PC-3 (cell line): Measurements from ENCODE around the gene DNASE2. TPM values are rescaled to one million over a fixed set of nuclear protein-coding genes. Genes with fewer than 3 reads are reported as not detected.

Source experiments
- ATAC-seq: fragments of 200-7000 bp; cut with Tn5 transposase; 2 replicates; pipeline ENCODE4 v1.9.1; 2020; ENCODE audit warnings: mild to moderate bottlenecking, moderate library complexity
- BruUV-seq: library from RNA; stranded (reverse); fragments of 400-500 nt; replicated peaks from 2 replicates; lab custom pipeline; 2021; lab: Mats Ljungman, UMichigan
- CTCF ChIA-PET: fragments of 300-600 bp; sonication (Branson Sonifier 250); formaldehyde crosslinking; loops from one replicate; lab custom pipeline; 2022; ENCODE audit warnings: antibody characterized with exemption; lab: Charles Lee
- POLR2A ChIA-PET: fragments of 300-600 bp; sonication (Branson Sonifier 250); formaldehyde crosslinking; loops from one replicate; lab custom pipeline; 2022; ENCODE audit warnings: antibody characterized with exemption; ENCODE audit not compliant: unreplicated experiment; lab: Charles Lee
- DNase-seq: peaks from one replicate; pipeline ENCODE4 v3.0.0-alpha.2; 2015
- H2AFZ ChIP-seq: fragments of 300-600 bp; sonication (generic); 2 replicates; pipeline ENCODE4 v1.6.0; 2016; ENCODE audit warnings: antibody characterized with exemption, low read length
- H3F3A ChIP-seq: fragments of 300-600 bp; sonication (generic); one replicate; pipeline ENCODE4 v1.6.0; 2017; ENCODE audit warnings: antibody characterized with exemption, low read length, control low read depth, mild to moderate bottlenecking; ENCODE audit not compliant: unreplicated experiment
- H3K27ac ChIP-seq: fragments of 300-600 bp; sonication (generic); 2 replicates; pipeline ENCODE4 v1.5.1; 2016; ENCODE audit warnings: mild to moderate bottlenecking, low read length
- H3K27me3 ChIP-seq: fragments of 300-600 bp; sonication (generic); 2 replicates; pipeline ENCODE4 v1.6.1; 2016; ENCODE audit warnings: low read length, mixed read lengths
- H3K36me3 ChIP-seq: fragments of 300-600 bp; sonication (generic); 2 replicates; pipeline ENCODE4 v1.6.1; 2016; ENCODE audit warnings: low read depth, mixed run types, low read length, mixed read lengths
- H3K4me1 ChIP-seq: fragments of 300-600 bp; sonication (generic); 2 replicates; pipeline ENCODE4 v1.5.1; 2016; ENCODE audit warnings: low read length; ENCODE audit not compliant: insufficient read depth
- H3K4me2 ChIP-seq: fragments of 300-600 bp; sonication (generic); 2 replicates; pipeline ENCODE4 v1.6.0; 2016; ENCODE audit warnings: low read length
- H3K4me3 ChIP-seq: fragments of 300-600 bp; sonication (generic); 2 replicates; pipeline ENCODE4 v1.5.1; 2016; ENCODE audit warnings: mild to moderate bottlenecking, low read length, mixed read lengths
- H3K79me2 ChIP-seq: fragments of 300-600 bp; sonication (generic); 2 replicates; pipeline ENCODE4 v1.6.1; 2017; ENCODE audit warnings: low read length, mixed read lengths
- H3K9ac ChIP-seq: fragments of 300-600 bp; sonication (generic); 2 replicates; pipeline ENCODE4 v1.6.0; 2016; ENCODE audit warnings: mild to moderate bottlenecking, low read length
- H3K9me2 ChIP-seq: fragments of 300-600 bp; sonication (generic); replicated peaks from 2 replicates; pipeline ENCODE4 v1.6.1; 2016; ENCODE audit warnings: mixed run types, low read length, mixed read lengths
- H3K9me3 ChIP-seq: fragments of 300-600 bp; sonication (generic); 2 replicates; pipeline ENCODE4 v1.6.1; 2016; ENCODE audit warnings: low read length, mixed read lengths
- H4K20me1 ChIP-seq: fragments of 300-600 bp; sonication (generic); 2 replicates; pipeline ENCODE4 v1.6.1; 2016; ENCODE audit warnings: low read length, mixed read lengths
- CTCF ChIP-seq: fragments of 300-600 bp; sonication (generic); conservative IDR thresholded peaks from 2 replicates; pipeline ENCODE4 v1.5.1; 2017; ENCODE audit warnings: antibody characterized with exemption, low read depth, mild to moderate bottlenecking, low read length
- EZH2 ChIP-seq: fragments of 300-600 bp; sonication (generic); IDR thresholded peaks from one replicate; pipeline ENCODE4 v1.6.1; 2017; ENCODE audit warnings: antibody characterized with exemption, mild to moderate bottlenecking, low read length; ENCODE audit not compliant: unreplicated experiment
- EZH2phosphoT487 ChIP-seq: fragments of 300-600 bp; sonication (generic); IDR thresholded peaks from 2 replicates; pipeline ENCODE4 v1.6.1; 2018; ENCODE audit warnings: mild to moderate bottlenecking, antibody characterized with exemption, low read length, borderline replicate concordance
- intact Hi-C: fragments of 100-400 bp; cut with micrococcal nuclease; formaldehyde crosslinking; loops from 2 replicates; pipeline ENCODE4 v1.9.0; 2023
- total RNA-seq: library from RNA; depleted of rRNA; stranded (reverse); fragments of >200 nt; gene quantifications from 2 replicates; pipeline ENCODE4 v1.2.3, GENCODE V29; 2014

The DNASE2 gene
- total RNA-seq, 1 experiment from 2014 or later = 48.0 TPM

DNA sequence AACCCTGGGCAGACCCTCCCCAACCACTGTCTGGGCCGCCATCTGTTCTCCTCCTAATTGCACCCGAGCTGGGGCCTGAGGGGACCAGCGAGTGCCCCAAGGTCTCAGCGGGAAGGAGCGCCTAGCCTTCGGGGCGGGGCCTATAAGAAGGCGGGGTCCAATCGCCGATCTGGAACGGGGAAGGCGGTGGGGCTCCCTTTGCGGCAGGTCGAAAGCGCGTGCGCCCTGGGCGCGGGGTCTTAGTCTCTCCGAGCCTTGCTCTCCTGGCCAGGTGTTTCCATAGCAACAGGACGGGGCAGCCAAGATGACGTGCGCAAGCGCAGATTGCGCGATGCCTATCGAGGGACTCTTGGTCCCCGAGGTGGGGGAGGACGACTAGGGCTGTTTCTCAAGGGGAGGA is 40.2 kb downstream of the DNASE2 start:
- Histone ChIP-seq H3K79me2 (peaks cover 4% of the 10 kb centered on the region), H3K9me2 (no peaks in the 10 kb centered on the region), H4K20me1 (0 out of 2 replicates have a peak, but pooled peaks cover 4% of the 10 kb centered on the region), H3K9me3 (no peaks in the 10 kb centered on the region), H3K36me3 (no peaks in the 10 kb centered on the region), H3F3A (peaks cover 13% of the 10 kb centered on the region), H3K9ac (no peak overlapping the region), H3K27ac (no peak overlapping the region), H3K27me3 (no peaks in the 10 kb centered on the region), H3K4me1 (peaks cover 23% of the 10 kb centered on the region), H2AFZ (no peak overlapping the region), H3K4me3 (no peak overlapping the region), H3K4me2 (no peak overlapping the region)
- intact Hi-C loops = no loop called here
- POLR2A ChIA-PET = no interaction called here
- DNase-seq (no peak), ATAC-seq (no peak)
- BruUV-seq = no TSS peak
- TF ChIP-seq EZH2phosphoT487 (no peak), EZH2 (no peak)
- CTCF ChIA-PET = no interaction called here

GRCh38 chr19:12840091-12841079 is 40.9 kb downstream of the DNASE2 start:
- Histone ChIP-seq H4K20me1 (0 out of 2 replicates have a peak, but pooled peaks cover 4% of the 10 kb centered on the region), H3K27me3 (no peaks in the 10 kb centered on the region), H3K36me3 (no peaks in the 10 kb centered on the region), H3K9me2 (no peaks in the 10 kb centered on the region), H3K4me2 (no peak overlapping the region), H3K4me1 (peaks cover 23% of the 10 kb centered on the region), H3K4me3 (no peak overlapping the region), H2AFZ (no peak overlapping the region), H3K9ac (no peak overlapping the region), H3F3A (peaks cover 13% of the 10 kb centered on the region), H3K79me2 (peaks cover 4% of the 10 kb centered on the region), H3K9me3 (no peaks in the 10 kb centered on the region), H3K27ac (no peak overlapping the region)
- DNase-seq (peak; percentile 93), ATAC-seq (peak; percentile 30)
- ChIA-PET POLR2A (no interaction called here), CTCF (no interaction called here)
- TF ChIP-seq EZH2phosphoT487 (no peak), CTCF (no peak)
- no TSS peak for BruUV-seq
- intact Hi-C loops = no loop called here

GRCh38 chr19:12838886-12839756 is 42.1 kb downstream of the DNASE2 start:
- Histone ChIP-seq H3K4me1 (peaks cover 22% of the 10 kb centered on the region), H3K9ac (peak overlapping the region; percentile 65), H3K27me3 (peaks cover 10% of the 10 kb centered on the region), H3F3A (peaks cover 13% of the 10 kb centered on the region), H4K20me1 (0 out of 2 replicates have a peak, but pooled peaks cover 4% of the 10 kb centered on the region), H3K4me2 (peak overlapping the region; percentile 94), H3K79me2 (peaks cover 4% of the 10 kb centered on the region), H3K4me3 (peak overlapping the region; percentile 96), H3K36me3 (no peaks in the 10 kb centered on the region), H3K9me2 (no peaks in the 10 kb centered on the region), H3K9me3 (no peaks in the 10 kb centered on the region), H2AFZ (peak overlapping the region; percentile 93), H3K27ac (no peak overlapping the region)
- TSS peak; percentile 56 for BruUV-seq
- ATAC-seq (peak; percentile 27), DNase-seq (peak; percentile 47)
- ChIA-PET POLR2A (no interaction called here), CTCF (interaction anchor here (0.6 kb wide), 2 partner anchors 33 to 72 kb away, joined by 3 to 5 read pairs; no protein-coding TSS in a partner anchor)
- intact Hi-C loops = loop anchor here (5.0 kb wide), 1 partner anchor 37 kb away; the partner anchor contains the start of genes PRDX2 and THSD8
- TF ChIP-seq EZH2phosphoT487 (no peak), EZH2 (no peak), CTCF (no peak)
